K562 (cell line): ENCODE measurements around the gene SLC29A2. TPM values are rescaled to one million over a fixed set of nuclear protein-coding genes. Genes with fewer than 3 reads are reported as not detected.
A peak's percentile ranks its signal among the peaks of the same experiment; 100 is the strongest.

Experiments used
- ATF3 ChIP-seq, 2 experiments: fragments of 450-650 bp in 1 of 2; sonication (generic) in 1 of 2; formaldehyde crosslinking in 1 of 2; IDR thresholded peaks in 1 of 2; conservative IDR thresholded peaks in 1 of 2; 2 replicates each; pipeline versions ENCODE4 v1.6.1 to v1.8.1; 2016 to 2023; ENCODE audit warnings: mild to moderate bottlenecking in 2 of 2, moderate library complexity in 2 of 2, inconsistent platforms in 1 of 2, missing genetic modification reagents in 1 of 2
- FUS ChIP-seq: fragments of 200-400 bp; formaldehyde crosslinking; optimal IDR thresholded peaks from 2 replicates; pipeline ENCODE3; 2017; ENCODE audit warnings: low read depth, low read length
- NR1H2 ChIP-seq: sonication (generic); formaldehyde crosslinking; IDR thresholded peaks from 2 replicates; pipeline ENCODE4 v1.4.0; 2020; ENCODE audit warnings: mild to moderate bottlenecking, missing genetic modification reagents
- PHF20 ChIP-seq: fragments of 450-650 bp; IDR thresholded peaks from 2 replicates; pipeline ENCODE4 v1.6.1; 2018; ENCODE audit not compliant: partially characterized antibody
- TARDBP ChIP-seq: fragments of 450-650 bp; IDR thresholded peaks from 2 replicates; pipeline ENCODE4 v1.6.1; 2016
- YY1 ChIP-seq, 3 experiments: IDR thresholded peaks; 2 replicates each; pipeline ENCODE4 v1.6.1; 2011; ENCODE audit warnings: low read length in 2 of 3, mild to moderate bottlenecking in 2 of 3, moderate library complexity in 2 of 3, borderline replicate concordance in 1 of 3, control low read depth in 1 of 3, low read depth in 1 of 3; ENCODE audit not compliant: insufficient read depth in 3 of 3, insufficient replicate concordance in 2 of 3, control insufficient read depth in 1 of 3, insufficient read length in 1 of 3; ENCODE audit errors: extremely low read depth in 1 of 3
- polyA plus RNA-seq, 8 experiments: library from polyadenylated mRNA; depleted of rRNA in 4 of 8; stranded (reverse) in 5 of 8; unstranded in 3 of 8; fragments of >200 nt; fragmentation: Nextera tagmentation in 2 of 8; fragmentation: Illumina TruSeq in 1 of 8; extraction: Ambion mirVana in 2 of 8; extraction: Trizol in 1 of 8; gene quantifications; 2 replicates each; pipeline versions ENCODE4 v1.2.1 to v1.2.3, GENCODE V29; 2011 to 2014; ENCODE audit warnings: inconsistent platforms in 1 of 8, missing spikeins in 1 of 8
- total RNA-seq, 7 experiments: library from RNA; depleted of rRNA in 6 of 7; stranded (reverse); fragments of >200 nt in 6 of 7; fragmentation: Illumina TruSeq in 2 of 7; extraction: Trizol in 2 of 7; gene quantifications; 2 replicates each; pipeline versions ENCODE4 v1.2.1 to v1.2.3, GENCODE V29; 2011 to 2021; ENCODE audit warnings: low replicate concordance in 1 of 7
- TF ChIP-seq, protein P1 (sequence below): fragments of 450-650 bp; IDR thresholded peaks from 2 replicates; pipeline ENCODE4 v1.6.1; 2016; ENCODE audit warnings: mild to moderate bottlenecking
- TF ChIP-seq, protein P2 (sequence below): sonication (generic); formaldehyde crosslinking; IDR thresholded peaks from 2 replicates; pipeline ENCODE4 v1.8.0; 2023; ENCODE audit warnings: mild to moderate bottlenecking, missing genetic modification reagents

The SLC29A2 gene
- total and polyA plus RNA-seq, 9 of the 15 experiments (the other 6 are each of a cell fraction or from before 2014, with no cell fraction given), result 2.4 to 48.6 (median 14.2) TPM

GRCh38 chr11:66418168-66418985 is 46.8 kb upstream of the SLC29A2 start (continued):
- TF ChIP-seq TARDBP, result no peak
- TF ChIP-seq, protein P1, sequence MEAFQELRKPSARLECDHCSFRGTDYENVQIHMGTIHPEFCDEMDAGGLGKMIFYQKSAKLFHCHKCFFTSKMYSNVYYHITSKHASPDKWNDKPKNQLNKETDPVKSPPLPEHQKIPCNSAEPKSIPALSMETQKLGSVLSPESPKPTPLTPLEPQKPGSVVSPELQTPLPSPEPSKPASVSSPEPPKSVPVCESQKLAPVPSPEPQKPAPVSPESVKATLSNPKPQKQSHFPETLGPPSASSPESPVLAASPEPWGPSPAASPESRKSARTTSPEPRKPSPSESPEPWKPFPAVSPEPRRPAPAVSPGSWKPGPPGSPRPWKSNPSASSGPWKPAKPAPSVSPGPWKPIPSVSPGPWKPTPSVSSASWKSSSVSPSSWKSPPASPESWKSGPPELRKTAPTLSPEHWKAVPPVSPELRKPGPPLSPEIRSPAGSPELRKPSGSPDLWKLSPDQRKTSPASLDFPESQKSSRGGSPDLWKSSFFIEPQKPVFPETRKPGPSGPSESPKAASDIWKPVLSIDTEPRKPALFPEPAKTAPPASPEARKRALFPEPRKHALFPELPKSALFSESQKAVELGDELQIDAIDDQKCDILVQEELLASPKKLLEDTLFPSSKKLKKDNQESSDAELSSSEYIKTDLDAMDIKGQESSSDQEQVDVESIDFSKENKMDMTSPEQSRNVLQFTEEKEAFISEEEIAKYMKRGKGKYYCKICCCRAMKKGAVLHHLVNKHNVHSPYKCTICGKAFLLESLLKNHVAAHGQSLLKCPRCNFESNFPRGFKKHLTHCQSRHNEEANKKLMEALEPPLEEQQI, result peak; percentile 83; the same call in 1 of the 2 replicates
- TF ChIP-seq ATF3 (IDR thresholded peaks at IDR 0.05), result peak; percentile 96
- peak; percentile 90; the same call in 1 of the 2 replicates for TF ChIP-seq ATF3 (CRISPR knock-in tag; conservative IDR thresholded peaks at IDR 0.05)
- peak in 2 of 3 experiments; percentile 29 to 88 for TF ChIP-seq YY1 (IDR thresholded peaks at IDR 0.05; ENCODE audit: borderline replicate concordance in 1 of 3, control insufficient read depth in 1 of 3, extremely low read depth in 1 of 3, insufficient read depth in 3 of 3, insufficient read length in 1 of 3, insufficient replicate concordance in 2 of 3, low read depth in 1 of 3, low read length in 2 of 3)
- TF ChIP-seq NR1H2 (CRISPR knock-in tag), result 0 out of 2 replicates have a peak, but pooled peaks have one; percentile 60
- no peak for TF ChIP-seq FUS
- no peak for TF ChIP-seq PHF20
- TF ChIP-seq, protein P2, sequence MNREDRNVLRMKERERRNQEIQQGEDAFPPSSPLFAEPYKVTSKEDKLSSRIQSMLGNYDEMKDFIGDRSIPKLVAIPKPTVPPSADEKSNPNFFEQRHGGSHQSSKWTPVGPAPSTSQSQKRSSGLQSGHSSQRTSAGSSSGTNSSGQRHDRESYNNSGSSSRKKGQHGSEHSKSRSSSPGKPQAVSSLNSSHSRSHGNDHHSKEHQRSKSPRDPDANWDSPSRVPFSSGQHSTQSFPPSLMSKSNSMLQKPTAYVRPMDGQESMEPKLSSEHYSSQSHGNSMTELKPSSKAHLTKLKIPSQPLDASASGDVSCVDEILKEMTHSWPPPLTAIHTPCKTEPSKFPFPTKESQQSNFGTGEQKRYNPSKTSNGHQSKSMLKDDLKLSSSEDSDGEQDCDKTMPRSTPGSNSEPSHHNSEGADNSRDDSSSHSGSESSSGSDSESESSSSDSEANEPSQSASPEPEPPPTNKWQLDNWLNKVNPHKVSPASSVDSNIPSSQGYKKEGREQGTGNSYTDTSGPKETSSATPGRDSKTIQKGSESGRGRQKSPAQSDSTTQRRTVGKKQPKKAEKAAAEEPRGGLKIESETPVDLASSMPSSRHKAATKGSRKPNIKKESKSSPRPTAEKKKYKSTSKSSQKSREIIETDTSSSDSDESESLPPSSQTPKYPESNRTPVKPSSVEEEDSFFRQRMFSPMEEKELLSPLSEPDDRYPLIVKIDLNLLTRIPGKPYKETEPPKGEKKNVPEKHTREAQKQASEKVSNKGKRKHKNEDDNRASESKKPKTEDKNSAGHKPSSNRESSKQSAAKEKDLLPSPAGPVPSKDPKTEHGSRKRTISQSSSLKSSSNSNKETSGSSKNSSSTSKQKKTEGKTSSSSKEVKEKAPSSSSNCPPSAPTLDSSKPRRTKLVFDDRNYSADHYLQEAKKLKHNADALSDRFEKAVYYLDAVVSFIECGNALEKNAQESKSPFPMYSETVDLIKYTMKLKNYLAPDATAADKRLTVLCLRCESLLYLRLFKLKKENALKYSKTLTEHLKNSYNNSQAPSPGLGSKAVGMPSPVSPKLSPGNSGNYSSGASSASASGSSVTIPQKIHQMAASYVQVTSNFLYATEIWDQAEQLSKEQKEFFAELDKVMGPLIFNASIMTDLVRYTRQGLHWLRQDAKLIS, result peak; percentile 72; the same call in 1 of the 2 replicates
